Measurements from ENCODE around the gene KRT82. TPM values are rescaled to one million over a fixed set of nuclear protein-coding genes. Genes with fewer than 3 reads are reported as not detected.

KRT82 gene
- total RNA-seq, 1 experiment from 2014 or later = not detected

- H3K4me3 Mint-ChIP-seq = no peak overlapping the region
- H3T11ph ChIP-seq (ENCODE audit: low read length) = no peak overlapping the region
- H4K8ac ChIP-seq (replicated peaks; ENCODE audit: insufficient read length, low read depth, low read length) = no peak overlapping the region
- no peak overlapping the region for H2BK5ac ChIP-seq (ENCODE audit: insufficient read length, low read length)
- no peak overlapping the region for H2BK12ac ChIP-seq (ENCODE audit: insufficient read length, low read depth, low read length)
- no peak overlapping the region for H3K56ac ChIP-seq (ENCODE audit: insufficient read length, low read depth, low read length)
- H2BK20ac ChIP-seq (ENCODE audit: low read depth, low read length, poor library complexity, severe bottlenecking) = no peak overlapping the region
- no peak overlapping the region for H4K91ac ChIP-seq (ENCODE audit: insufficient read length, low read depth, low read length)
- no peak overlapping the region for H3K4ac ChIP-seq (ENCODE audit: low read depth, low read length)
- peaks cover 18% of the 10 kb centered on the region for H3K27me3 Mint-ChIP-seq (ENCODE audit: low read depth)
- no peaks in the 10 kb centered on the region for H3K23me2 ChIP-seq (ENCODE audit: insufficient read length, low read depth, low read length, poor library complexity, severe bottlenecking)
- H2AFZ ChIP-seq (ENCODE audit: low read length) = no peak overlapping the region
- H3K4me1 Mint-ChIP-seq = no peaks in the 10 kb centered on the region
- H3K9ac ChIP-seq (ENCODE audit: extremely low read depth, insufficient read length, low read length) = no peak overlapping the region
- no peak for DNase-seq
- H3K27ac Mint-ChIP-seq = no peak overlapping the region
- H3K27ac ChIP-seq (ENCODE audit: insufficient read length, low read depth, low read length) = no peak overlapping the region
- H2AK5ac ChIP-seq (ENCODE audit: insufficient read length, low read length) = no peak overlapping the region
- no peaks in the 10 kb centered on the region for H3K4me1 ChIP-seq (ENCODE audit: insufficient read depth, low read length)
- no peak overlapping the region for H2BK120ac ChIP-seq (ENCODE audit: low read depth, low read length, poor library complexity, severe bottlenecking)
- no CpG with 5 or more reads among the region's 7 CpGs for WGBS (ENCODE audit: extremely low coverage, insufficient read length, low lambda C conversion rate)
- H2BK15ac ChIP-seq (ENCODE audit: low read depth, low read length) = no peak overlapping the region
- H3K9me3 Mint-ChIP-seq = no peaks in the 10 kb centered on the region; a peak in 1 of 5 replicates
- H3K79me1 ChIP-seq (ENCODE audit: insufficient read depth, low read depth, low read length, poor library complexity, severe bottlenecking) = no peaks in the 10 kb centered on the region
- H3K4me2 ChIP-seq (ENCODE audit: insufficient read depth, insufficient read length, low read length) = no peak overlapping the region
- no peak overlapping the region for H3K23ac ChIP-seq (ENCODE audit: insufficient read length, low read depth, low read length)
- H4K5ac ChIP-seq (ENCODE audit: insufficient read length, low read depth, low read length) = no peak overlapping the region
- no peak overlapping the region for H3K14ac ChIP-seq (ENCODE audit: insufficient read depth, low read length)
- no peaks in the 10 kb centered on the region for H3K79me2 ChIP-seq (ENCODE audit: insufficient read depth, low read length)
- TF ChIP-seq, protein P1, sequence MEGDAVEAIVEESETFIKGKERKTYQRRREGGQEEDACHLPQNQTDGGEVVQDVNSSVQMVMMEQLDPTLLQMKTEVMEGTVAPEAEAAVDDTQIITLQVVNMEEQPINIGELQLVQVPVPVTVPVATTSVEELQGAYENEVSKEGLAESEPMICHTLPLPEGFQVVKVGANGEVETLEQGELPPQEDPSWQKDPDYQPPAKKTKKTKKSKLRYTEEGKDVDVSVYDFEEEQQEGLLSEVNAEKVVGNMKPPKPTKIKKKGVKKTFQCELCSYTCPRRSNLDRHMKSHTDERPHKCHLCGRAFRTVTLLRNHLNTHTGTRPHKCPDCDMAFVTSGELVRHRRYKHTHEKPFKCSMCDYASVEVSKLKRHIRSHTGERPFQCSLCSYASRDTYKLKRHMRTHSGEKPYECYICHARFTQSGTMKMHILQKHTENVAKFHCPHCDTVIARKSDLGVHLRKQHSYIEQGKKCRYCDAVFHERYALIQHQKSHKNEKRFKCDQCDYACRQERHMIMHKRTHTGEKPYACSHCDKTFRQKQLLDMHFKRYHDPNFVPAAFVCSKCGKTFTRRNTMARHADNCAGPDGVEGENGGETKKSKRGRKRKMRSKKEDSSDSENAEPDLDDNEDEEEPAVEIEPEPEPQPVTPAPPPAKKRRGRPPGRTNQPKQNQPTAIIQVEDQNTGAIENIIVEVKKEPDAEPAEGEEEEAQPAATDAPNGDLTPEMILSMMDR (conservative IDR thresholded peaks at IDR 0.05) = no peak
- H3K9me3 ChIP-seq (ENCODE audit: control insufficient read depth, low read depth, low read length) = no peaks in the 10 kb centered on the region
- H4K20me1 ChIP-seq (ENCODE audit: control insufficient read depth, insufficient read depth, insufficient read length) = no peaks in the 10 kb centered on the region
- H3K27me3 ChIP-seq (ENCODE audit: insufficient read depth, low read length) = no peaks in the 10 kb centered on the region
- no peaks in the 10 kb centered on the region for H3K36me3 Mint-ChIP-seq (ENCODE audit: insufficient read depth in 1 of 3, low read depth in 3 of 3)
- H3K18ac ChIP-seq (ENCODE audit: insufficient read length, low read depth, low read length) = no peak overlapping the region
These were observed 42.1 kb downstream of the KRT82 start for GRCh38 chr12:52364061-52364460.
